ENCODE measurements around the gene LIPN. TPM values are rescaled to one million over a fixed set of nuclear protein-coding genes. Genes with fewer than 3 reads are reported as not detected.

Gene LIPN
- total RNA-seq, 4 donors from 2014 or later: 0.19 to 2.2 TPM; not detected in 2

DNA sequence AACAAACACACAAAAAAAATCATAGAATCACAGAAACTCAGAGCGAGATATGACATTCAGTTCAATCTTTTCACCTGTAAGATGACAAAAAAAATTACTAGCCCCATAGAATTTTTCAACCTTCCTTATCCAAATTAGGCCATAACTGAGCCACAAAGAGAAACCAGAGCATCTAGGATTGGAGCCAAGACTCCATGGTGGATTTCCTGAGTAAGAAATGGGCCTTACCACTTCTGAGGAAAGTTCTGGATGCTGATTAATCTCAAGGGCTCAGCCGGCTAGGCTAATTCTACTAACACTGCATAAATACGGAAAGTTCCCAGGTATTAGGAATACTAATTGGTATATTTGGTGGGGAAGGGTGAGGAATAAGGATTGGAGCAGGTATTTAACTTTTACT is 59.5 kb downstream of the LIPN start:
- Histone ChIP-seq H3K9me3 (no peaks in the 10 kb centered on the region), H3K4me1 (peaks cover 0 to 16% (median 0%) of the 10 kb centered on the region in 3 donors), H3K4me3 (no peak overlapping the region), H3K27me3 (no peaks in the 10 kb centered on the region), H3K36me3 (peaks cover 0 to 4% (median 0%) of the 10 kb centered on the region in 3 donors), H3K27ac (no peak overlapping the region)
- WGBS, 2 donors: 74 to 76% methylated on average over 3 of the region's 3 CpGs
- intact Hi-C loops (cut with DNase I): loop anchor here (10.0 kb wide), 1 partner anchor 134 kb away; no protein-coding TSS in a partner anchor
- TF ChIP-seq, protein P1, sequence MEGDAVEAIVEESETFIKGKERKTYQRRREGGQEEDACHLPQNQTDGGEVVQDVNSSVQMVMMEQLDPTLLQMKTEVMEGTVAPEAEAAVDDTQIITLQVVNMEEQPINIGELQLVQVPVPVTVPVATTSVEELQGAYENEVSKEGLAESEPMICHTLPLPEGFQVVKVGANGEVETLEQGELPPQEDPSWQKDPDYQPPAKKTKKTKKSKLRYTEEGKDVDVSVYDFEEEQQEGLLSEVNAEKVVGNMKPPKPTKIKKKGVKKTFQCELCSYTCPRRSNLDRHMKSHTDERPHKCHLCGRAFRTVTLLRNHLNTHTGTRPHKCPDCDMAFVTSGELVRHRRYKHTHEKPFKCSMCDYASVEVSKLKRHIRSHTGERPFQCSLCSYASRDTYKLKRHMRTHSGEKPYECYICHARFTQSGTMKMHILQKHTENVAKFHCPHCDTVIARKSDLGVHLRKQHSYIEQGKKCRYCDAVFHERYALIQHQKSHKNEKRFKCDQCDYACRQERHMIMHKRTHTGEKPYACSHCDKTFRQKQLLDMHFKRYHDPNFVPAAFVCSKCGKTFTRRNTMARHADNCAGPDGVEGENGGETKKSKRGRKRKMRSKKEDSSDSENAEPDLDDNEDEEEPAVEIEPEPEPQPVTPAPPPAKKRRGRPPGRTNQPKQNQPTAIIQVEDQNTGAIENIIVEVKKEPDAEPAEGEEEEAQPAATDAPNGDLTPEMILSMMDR (IDR thresholded peaks at IDR 0.05): no peak
- TF ChIP-seq POLR2A (IDR thresholded peaks at IDR 0.05): no peak
- no peak for DNase-seq

DNA sequence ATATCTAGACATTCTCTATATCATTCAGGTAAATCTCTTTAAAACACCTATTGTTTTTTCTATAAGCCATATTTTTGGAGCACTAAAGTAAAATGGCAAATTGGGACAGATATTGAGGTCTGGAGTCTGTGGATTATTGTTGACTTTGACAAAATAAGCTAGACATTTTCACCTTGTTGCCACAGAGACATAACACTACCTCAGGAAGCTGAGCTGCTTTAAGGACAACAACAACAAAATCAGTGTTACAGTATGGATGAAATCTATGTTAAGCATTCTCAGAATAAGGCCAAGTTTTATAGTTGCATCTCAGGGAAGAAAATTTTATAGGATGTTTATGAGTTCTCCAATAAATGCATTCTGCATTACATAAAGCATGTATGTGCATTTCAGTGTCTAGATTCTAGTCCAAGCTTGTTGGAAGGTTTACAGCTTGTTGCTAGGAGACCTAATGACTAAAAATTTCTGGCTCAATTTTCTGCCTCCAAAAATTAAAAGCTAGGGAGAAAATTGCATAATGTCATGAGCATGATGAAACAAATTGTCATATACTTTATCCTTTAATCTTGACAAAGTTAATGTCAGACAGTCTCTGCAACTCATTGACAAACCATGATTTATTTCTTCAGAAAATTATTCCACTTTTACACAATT is 61.1 kb downstream of the LIPN start:
- intact Hi-C loops (cut with DNase I): no loop called here
- Histone ChIP-seq H3K27ac (no peak overlapping the region), H3K4me1 (peaks cover 0 to 16% (median 0%) of the 10 kb centered on the region in 3 donors), H3K36me3 (peaks cover 0 to 4% (median 0%) of the 10 kb centered on the region in 3 donors), H3K27me3 (no peaks in the 10 kb centered on the region), H3K4me3 (no peak overlapping the region), H3K9me3 (no peaks in the 10 kb centered on the region)
- no peak for DNase-seq
- TF ChIP-seq POLR2A (IDR thresholded peaks at IDR 0.05): no peak
- TF ChIP-seq, protein P1 (IDR thresholded peaks at IDR 0.05): no peak

DNA sequence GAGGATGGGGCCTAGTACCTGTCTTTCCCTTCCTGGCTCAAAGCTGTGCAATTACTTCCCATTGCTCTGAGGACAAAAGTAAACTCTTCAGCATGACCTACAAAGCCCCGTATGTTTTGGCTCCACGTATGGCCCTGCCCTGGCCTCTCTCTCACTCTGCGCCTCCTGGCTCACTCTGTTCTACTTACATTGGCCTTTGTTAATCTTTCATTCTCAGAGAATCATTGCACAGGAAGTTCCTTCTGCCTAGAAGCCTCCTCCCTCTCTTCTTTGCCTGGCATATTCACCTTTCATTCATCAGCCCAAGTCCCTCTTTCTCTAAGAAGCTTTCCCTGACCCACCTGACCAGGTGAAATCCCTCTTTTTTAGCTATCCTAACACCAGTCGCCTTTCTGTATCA is 66.6 kb downstream of the LIPN start:
- Histone ChIP-seq H3K36me3 (peaks cover 0 to 17% (median 0%) of the 10 kb centered on the region in 3 donors), H3K27ac (no peak overlapping the region), H3K9me3 (no peaks in the 10 kb centered on the region), H3K4me3 (no peak overlapping the region), H3K4me1 (peaks cover 0 to 8% (median 0%) of the 10 kb centered on the region in 3 donors), H3K27me3 (no peaks in the 10 kb centered on the region)
- no peak for TF ChIP-seq POLR2A (IDR thresholded peaks at IDR 0.05)
- TF ChIP-seq, protein P1 (IDR thresholded peaks at IDR 0.05): no peak
- WGBS, 2 donors: 72 to 81% methylated on average over 4 of the region's 4 CpGs
- no peak for DNase-seq
- intact Hi-C loops (cut with DNase I): no loop called here

DNA sequence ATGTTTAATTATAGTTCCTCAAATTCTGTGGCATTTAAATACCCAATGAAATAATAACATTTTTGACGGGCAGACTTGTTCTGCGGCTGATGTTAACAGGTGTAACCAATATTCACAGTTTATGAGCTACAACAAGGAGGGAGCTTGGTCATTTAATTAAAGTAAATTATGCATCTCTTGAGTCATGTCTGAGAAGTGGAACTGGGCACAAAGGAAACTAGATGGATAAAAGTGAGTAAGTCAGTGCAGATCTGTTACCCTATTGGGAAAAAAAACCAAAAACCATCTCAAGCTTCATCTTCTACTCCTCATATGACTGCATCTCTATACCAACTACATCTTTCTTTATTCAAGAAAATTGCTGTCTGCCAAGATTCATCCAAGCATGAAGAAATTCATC is 67.9 kb downstream of the LIPN start:
- no peaks in the 10 kb centered on the region for H3K27me3 ChIP-seq
- H3K9me3 ChIP-seq: no peaks in the 10 kb centered on the region
- no peak overlapping the region for H3K27ac ChIP-seq
- peaks cover 0 to 17% (median 0%) of the 10 kb centered on the region in 3 donors for H3K4me1 ChIP-seq
- WGBS, 2 donors: 86 to 93% methylated on average over 2 of the region's 2 CpGs
- H3K4me3 ChIP-seq: no peak overlapping the region
- no peak for TF ChIP-seq POLR2A (IDR thresholded peaks at IDR 0.05)
- TF ChIP-seq, protein P1 (IDR thresholded peaks at IDR 0.05): no peak
- peaks cover 0 to 17% (median 0%) of the 10 kb centered on the region in 3 donors for H3K36me3 ChIP-seq
- intact Hi-C loops (cut with DNase I): no loop called here
- DNase-seq: no peak

DNA sequence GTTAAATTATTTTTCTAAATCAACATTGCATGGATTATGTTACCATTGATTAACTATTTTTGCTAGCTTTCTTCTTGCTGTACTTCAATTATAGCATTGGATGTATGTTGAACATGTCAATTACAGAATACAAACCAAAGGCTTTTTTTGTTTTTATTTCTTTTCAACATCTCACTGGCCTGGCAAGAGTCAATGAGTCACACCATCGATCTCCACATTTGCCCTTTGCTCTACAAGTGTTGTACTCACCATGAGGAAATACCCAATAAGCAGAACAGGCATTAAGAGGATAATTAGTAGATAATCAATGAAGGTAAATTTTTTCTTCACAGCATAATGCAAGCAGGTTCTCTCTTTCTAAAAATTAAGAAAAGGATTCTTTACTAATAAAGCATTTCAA is 68.5 kb downstream of the LIPN start:
- no peaks in the 10 kb centered on the region for H3K9me3 ChIP-seq
- H3K4me1 ChIP-seq: peaks cover 0 to 17% (median 0%) of the 10 kb centered on the region in 3 donors
- WGBS, 2 donors: 19 to 28% methylated on average over 1 of the region's 1 CpG
- no peak overlapping the region for H3K27ac ChIP-seq
- DNase-seq: no peak
- TF ChIP-seq, protein P1 (IDR thresholded peaks at IDR 0.05): no peak
- no peak for TF ChIP-seq POLR2A (IDR thresholded peaks at IDR 0.05)
- intact Hi-C loops (cut with DNase I): no loop called here
- no peak overlapping the region for H3K4me3 ChIP-seq
- no peaks in the 10 kb centered on the region for H3K27me3 ChIP-seq
- H3K36me3 ChIP-seq: peaks cover 0 to 17% (median 0%) of the 10 kb centered on the region in 3 donors

Other genes starting within 250 kb of the LIPN start
- 10 to 100 TPM in 2 of 4 donors, 1 to 10 TPM in 2; 7.9 to 13.5 (median 10.5) TPM for gene RNLS, start 176.7 kb upstream of the LIPN start, total RNA-seq
- gene LIPJ, start 173.3 kb upstream of the LIPN start, total RNA-seq: under 1 TPM in 1 of 4 donors, not detected in 3; 0.19 TPM
- under 1 TPM in 1 of 4 donors, not detected in 3; 0.57 TPM for gene LIPF, start 95.6 kb upstream of the LIPN start, total RNA-seq
- 1 to 10 TPM in 3 of 4 donors, not detected in 1; 1.9 to 3.3 (median 2.4) TPM for gene LIPK, start 53.8 kb upstream of the LIPN start, total RNA-seq
- not detected for gene LIPM, start 42.7 kb downstream of the LIPN start, total RNA-seq
- 10 to 100 TPM; 26.3 to 43.5 (median 31.5) TPM for gene ANKRD22, start 91.8 kb downstream of the LIPN start, total RNA-seq
- gene STAMBPL1, start 120.2 kb downstream of the LIPN start, total RNA-seq: 10 to 100 TPM in 2 of 4 donors, 1 to 10 TPM in 2; 3.5 to 21.0 (median 7.6) TPM
- 1,000 to 10,000 TPM in 1 of 4 donors, 100 to 1,000 TPM in 2, 10 to 100 TPM in 1; 64.6 to 1,343 (median 285) TPM for gene ACTA2, start 192.8 kb downstream of the LIPN start, total RNA-seq
- 10 to 100 TPM; 14.9 to 33.6 (median 19.4) TPM for gene FAS, start 230.8 kb downstream of the LIPN start, total RNA-seq